ENCODE data around the gene SMCO3.
A peak's percentile ranks its signal among the peaks of the same experiment; 100 is the strongest.

SMCO3 gene

GRCh38 chr12:14814014-14814413 lies at the start of gene SMCO3:
Gene SMCO3 (minus strand): TSS chr12:14814182. CDS start chr12:14806680, 7,502 bp downstream.
- DNase-seq = no peak

DNA sequence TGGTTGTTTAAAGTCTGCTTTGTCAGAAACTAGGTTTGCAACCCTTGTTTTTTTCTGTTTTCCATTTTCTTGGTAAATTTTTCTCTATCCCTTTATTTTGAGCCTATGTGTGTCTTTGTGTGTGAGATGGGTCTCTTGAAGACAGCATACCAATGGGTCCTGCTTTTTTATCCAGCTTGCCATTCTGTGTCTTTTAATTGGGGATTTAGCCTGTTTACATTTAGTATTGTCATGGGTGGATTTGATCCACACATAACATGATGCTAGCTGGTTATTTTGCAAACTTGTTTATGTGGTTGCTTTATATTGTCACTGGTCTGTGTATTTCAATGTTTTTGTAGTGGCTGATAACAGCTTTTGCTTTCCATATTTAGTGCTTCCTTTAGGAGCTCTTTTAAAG lies 46.5 kb upstream of the SMCO3 start:
- no peak for DNase-seq

- no peak for DNase-seq
Observed at GRCh38 chr12:14858513-14858912, 44.5 kb upstream of the SMCO3 start.

DNA sequence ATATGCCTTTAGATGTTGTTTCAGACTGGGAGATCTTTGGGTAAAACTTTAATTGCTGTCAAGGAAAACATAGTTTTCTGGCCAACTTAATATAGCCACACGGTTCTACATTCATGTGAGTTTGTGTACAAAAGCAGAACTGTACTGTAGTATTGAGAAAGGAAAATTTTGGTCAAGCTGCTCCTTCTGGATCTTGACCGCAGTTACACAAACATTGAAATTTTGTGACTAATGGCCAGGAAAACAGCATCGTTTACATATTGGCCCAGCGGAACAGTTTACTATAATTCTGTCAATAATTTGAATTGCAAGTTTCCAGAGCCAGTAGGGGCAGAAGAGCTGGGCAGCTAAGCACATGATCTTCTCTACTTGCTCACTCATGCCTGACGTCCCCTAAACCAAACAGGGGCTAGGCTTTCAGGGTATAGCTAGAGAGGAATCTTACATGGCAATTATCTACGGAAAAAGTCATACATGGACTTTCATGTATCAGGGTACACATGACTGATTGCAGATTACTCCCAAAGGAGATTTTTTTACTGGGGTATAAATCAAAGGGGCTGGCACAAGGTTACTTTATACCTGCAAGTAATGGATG lies 40.7 kb upstream of the SMCO3 start:
- DNase-seq = no peak

- DNase-seq = no peak
Observed at GRCh38 chr12:14853961-14854360, 40.0 kb upstream of the SMCO3 start.

GRCh38 chr12:14852880-14853279 lies 38.9 kb upstream of the SMCO3 start:
- DNase-seq = no peak

- no peak for DNase-seq
Observed at GRCh38 chr12:14850929-14851663, 37.1 kb upstream of the SMCO3 start.

- DNase-seq = no peak
Observed at GRCh38 chr12:14849661-14850060, 35.7 kb upstream of the SMCO3 start.

DNA sequence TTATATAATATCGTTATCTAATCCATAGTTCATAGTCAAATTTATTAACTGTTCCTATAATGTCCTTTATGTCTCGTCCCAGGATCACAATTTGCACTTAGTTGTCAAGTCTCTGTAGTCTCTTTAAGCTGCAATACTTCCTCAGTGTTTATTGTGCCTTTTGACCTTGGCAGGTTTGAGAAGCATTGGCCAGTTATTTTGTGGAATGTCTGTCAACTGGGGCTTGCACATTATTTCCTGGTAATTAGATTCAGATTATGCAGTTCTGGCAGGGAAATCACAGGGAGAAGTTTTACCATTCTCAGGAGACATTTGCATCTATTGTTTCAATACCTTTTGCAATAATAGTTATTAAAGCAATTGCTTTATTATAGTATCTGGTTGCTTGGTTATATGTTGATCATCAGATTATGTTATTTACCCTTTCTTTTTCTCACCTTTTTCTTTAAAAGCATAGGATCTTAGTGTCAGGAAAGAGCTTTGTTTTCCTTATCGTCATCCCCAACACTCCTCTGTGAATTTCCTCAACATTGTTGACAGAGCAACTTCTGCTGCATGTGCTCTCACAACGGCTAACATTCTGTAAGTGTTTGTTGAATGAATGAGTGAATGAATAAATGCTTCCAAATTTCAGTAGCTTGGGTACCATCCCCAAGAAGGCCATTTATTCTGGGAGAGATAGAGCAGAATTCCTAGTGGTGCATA lies 33.0 kb upstream of the SMCO3 start:
- no peak for DNase-seq

- no peak for DNase-seq
Observed at GRCh38 chr12:14846042-14846587, 32.1 kb upstream of the SMCO3 start.

- DNase-seq = peak; percentile 69
Observed at GRCh38 chr12:14845350-14845750, 31.4 kb upstream of the SMCO3 start.

DNA sequence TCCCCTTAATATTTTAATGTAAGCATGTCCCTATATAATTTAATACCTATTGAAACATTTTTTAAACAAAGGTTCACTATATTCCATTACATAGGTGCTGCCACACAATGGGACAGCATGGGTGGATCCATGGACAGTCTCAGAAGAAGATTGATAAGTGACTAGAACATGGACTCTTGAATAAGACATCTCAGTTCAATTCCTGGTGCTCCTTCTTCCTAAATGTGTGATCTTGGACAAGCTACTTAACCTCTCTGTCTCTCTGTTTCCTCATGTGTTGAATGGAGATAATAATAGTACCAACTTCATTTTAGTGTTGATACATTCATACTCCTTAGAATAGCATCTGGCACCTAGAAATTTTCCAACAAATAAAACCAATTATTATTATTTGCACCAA lies 30.4 kb upstream of the SMCO3 start:
- DNase-seq = no peak

DNA sequence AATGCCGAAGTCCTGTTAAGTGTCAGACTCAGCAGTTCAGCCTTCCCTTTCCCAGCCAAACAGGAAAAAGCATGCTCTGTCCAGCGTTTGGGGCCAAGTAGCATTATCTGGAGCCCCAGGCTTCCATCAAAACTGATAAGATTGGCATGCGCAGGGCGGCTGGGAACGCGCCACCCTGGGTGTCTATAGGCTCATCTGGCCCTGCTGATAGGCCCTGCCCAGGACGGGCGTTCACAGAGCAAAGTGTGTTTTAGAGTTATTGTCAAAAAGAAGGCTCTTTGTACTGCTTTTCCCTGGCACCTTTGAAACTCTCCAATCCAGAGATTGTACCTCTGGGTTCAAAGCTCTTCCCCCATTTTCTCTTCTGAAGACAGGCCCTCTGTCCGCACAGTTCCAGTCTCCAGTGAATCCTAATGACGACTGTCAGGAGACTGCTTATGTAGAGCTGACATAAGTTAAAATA lies 29.5 kb upstream of the SMCO3 start, which contains the start of gene ART4:
Gene ART4 (minus strand): TSS at position 102 of the 463 bp plus-strand sequence. CDS start 413 bp downstream, outside the sequence.
- no peak for DNase-seq

DNA sequence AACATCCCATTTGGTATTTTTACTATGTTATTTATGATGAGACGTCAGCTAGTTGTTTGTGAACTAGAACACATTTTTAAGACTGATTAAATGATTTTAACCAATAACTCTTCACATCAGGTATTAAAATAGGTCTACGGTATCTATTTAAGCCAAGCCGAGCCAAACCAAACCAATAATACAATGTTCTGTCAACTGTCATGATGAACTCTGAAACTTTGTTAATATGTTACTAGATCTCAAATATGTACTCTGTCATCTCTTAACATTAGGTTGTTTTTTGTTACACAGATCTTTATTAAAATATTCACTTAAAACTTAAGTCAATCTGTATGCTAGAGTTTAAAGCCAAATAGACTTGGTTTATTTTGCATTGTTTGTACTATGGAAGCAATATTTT lies 28.3 kb upstream of the SMCO3 start:
- DNase-seq = no peak

DNA sequence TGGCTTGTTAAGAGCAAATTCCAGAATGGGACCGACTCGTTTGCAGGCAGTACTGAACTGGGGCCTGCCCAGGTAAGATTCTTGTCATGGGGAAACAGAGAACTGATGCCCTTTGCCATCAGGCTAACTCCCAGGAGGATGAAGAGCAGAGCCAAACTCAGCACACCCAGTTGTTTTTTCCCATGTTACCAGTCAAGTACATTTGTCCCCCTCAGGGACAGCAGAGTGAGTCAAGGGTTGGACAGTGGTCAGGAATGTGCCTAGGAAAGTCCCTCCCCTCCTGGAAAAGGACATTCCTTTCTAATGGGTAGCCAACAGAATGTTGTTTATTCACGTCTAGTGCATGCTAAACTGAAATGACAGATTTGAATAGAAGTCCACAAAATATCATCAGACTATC lies 27.8 kb upstream of the SMCO3 start:
- DNase-seq = no peak

GRCh38 chr12:14840616-14841015 lies 26.6 kb upstream of the SMCO3 start:
- DNase-seq = no peak

DNA sequence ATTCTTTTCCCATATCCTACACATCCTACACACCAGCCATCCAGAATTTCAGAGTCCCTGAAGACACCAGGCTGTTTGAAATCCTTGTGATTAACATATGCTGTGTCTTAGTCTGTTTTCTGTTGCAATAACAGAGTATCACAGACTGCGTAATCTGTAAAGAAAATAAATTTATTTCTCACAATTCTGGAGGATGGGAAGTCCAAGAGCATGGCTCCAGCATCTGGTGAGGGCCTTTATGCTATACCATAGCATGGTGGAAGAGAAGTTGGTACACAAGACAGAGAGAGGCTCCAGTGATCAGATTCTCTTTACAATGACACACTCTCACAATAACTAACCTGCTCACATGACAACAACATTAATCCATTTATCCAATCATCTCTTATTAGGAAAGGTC lies 25.3 kb upstream of the SMCO3 start:
- no peak for DNase-seq

DNA sequence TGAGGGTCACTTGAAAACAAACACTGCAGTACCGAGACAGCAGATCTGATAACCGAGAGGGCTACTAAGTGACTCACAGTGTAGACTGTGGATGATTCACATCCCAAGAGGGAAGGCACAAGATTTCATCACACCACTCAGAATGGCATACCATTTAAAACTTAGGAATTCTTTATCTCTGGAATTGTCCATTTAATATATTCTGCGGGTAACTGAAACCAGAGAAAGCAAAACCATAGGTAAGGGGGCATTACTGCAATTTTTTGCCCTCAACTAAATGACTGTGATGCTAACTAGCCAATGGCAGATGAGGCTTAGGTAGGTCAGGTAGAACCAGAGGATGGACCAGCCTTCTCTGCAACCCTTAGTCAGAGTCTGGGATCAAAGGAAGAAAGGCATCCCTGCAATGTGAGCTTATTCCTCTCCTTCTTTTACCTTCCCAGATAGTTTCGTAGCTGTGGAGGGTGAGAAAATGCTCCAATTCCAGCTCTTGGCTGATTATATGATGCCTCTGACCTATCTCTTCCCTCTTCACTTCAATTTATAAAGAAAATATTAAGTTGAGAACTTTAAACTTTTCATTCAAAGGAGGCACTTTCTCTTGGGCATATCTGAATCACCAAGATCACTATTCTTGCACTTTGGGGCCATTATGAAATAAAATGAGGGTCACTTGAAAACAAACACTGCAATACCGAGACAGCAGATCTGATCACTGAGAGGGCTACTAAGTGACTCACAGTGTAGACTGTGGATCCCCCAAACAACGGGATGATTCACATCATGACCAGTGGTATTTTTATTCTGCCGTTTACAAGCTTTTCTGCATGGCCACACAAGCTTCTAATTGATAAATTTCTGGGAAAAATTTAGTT lies 22.6 kb upstream of the SMCO3 start:
- DNase-seq = no peak

GRCh38 chr12:14834509-14834908 lies 20.5 kb upstream of the SMCO3 start:
- no peak for DNase-seq

- no peak for DNase-seq
Observed at GRCh38 chr12:14833952-14834351, 20.0 kb upstream of the SMCO3 start.

GRCh38 chr12:14833336-14833735 lies 19.4 kb upstream of the SMCO3 start:
- DNase-seq = no peak

- DNase-seq = no peak
Observed at GRCh38 chr12:14828892-14829291, 14.9 kb upstream of the SMCO3 start.

- no peak for DNase-seq
Observed at GRCh38 chr12:14827043-14827442, 13.1 kb upstream of the SMCO3 start.

All from CD4-positive, alpha-beta T cell treated with Interleukin-21 for 1 hour (primary cell).